HL-60 (cell line): Measurements from ENCODE around the gene ZIC5.

Experiments used
- DNase-seq, 2 experiments: peaks; one replicate each; pipeline ENCODE4 v3.0.0-alpha.2; 2010 to 2020; ENCODE audit warnings: low read depth in 1 of 2, low spot score in 1 of 2
- H3K27ac ChIP-seq: fragments of 250-450 bp; sonication (Bioruptor Pico); replicated peaks from 2 replicates; pipeline ENCODE4 v1.5.1; 2020; ENCODE audit warnings: mild to moderate bottlenecking, moderate library complexity
- H3K27me3 ChIP-seq: fragments of 250-450 bp; sonication (Bioruptor Pico); 2 replicates; pipeline ENCODE4 v1.5.1; 2021; ENCODE audit warnings: mild to moderate bottlenecking, moderate library complexity; ENCODE audit not compliant: insufficient read depth, poor library complexity, severe bottlenecking
- H3K4me3 ChIP-seq: replicated peaks from 2 replicates; pipeline ENCODE4 v1.5.1; 2011; ENCODE audit warnings: mild to moderate bottlenecking, control low read depth, low read length; ENCODE audit not compliant: insufficient read depth
- CTCF ChIP-seq: IDR thresholded peaks from one replicate; pipeline ENCODE4 v1.5.1; 2011; ENCODE audit warnings: low read length, control low read depth, inconsistent platforms; ENCODE audit not compliant: insufficient read depth
- GABPA ChIP-seq: IDR thresholded peaks from 2 replicates; pipeline ENCODE4 v1.6.1; 2012; ENCODE audit warnings: low read depth
- POLR2AphosphoS5 ChIP-seq: IDR thresholded peaks from 2 replicates; pipeline ENCODE4 v1.6.1; 2012; ENCODE audit warnings: low read depth
- REST ChIP-seq: IDR thresholded peaks from 2 replicates; pipeline ENCODE4 v1.6.1; 2012; ENCODE audit warnings: low read depth; ENCODE audit not compliant: insufficient replicate concordance
- SPI1 ChIP-seq: IDR thresholded peaks from 2 replicates; pipeline ENCODE4 v1.6.1; 2012; ENCODE audit warnings: low read depth, mild to moderate bottlenecking, borderline replicate concordance

Gene ZIC5

GRCh38 chr13:99963816-99964339 is 7.7 kb downstream of the ZIC5 start:
- H3K27ac ChIP-seq = no peak overlapping the region
- TF ChIP-seq GABPA (no peak), POLR2AphosphoS5 (no peak), SPI1 (no peak), CTCF (no peak), REST (no peak)
- no peak overlapping the region for H3K4me3 ChIP-seq
- DNase-seq = no peak
- peaks cover 85% of the 10 kb centered on the region for H3K27me3 ChIP-seq

- H3K27me3 ChIP-seq = peaks cover 87% of the 10 kb centered on the region
- TF ChIP-seq CTCF = no peak
- TF ChIP-seq SPI1 = no peak
- no peak for TF ChIP-seq REST
- TF ChIP-seq GABPA = no peak
- no peak for TF ChIP-seq POLR2AphosphoS5
- H3K4me3 ChIP-seq = no peak overlapping the region
- DNase-seq = no peak
- no peak overlapping the region for H3K27ac ChIP-seq
Observed at GRCh38 chr13:99962242-99962641, 9.3 kb downstream of the ZIC5 start.

- no peak overlapping the region for H3K4me3 ChIP-seq
- peaks cover 87% of the 10 kb centered on the region for H3K27me3 ChIP-seq
- no peak for TF ChIP-seq GABPA
- no peak for TF ChIP-seq SPI1
- TF ChIP-seq REST = no peak
- no peak for TF ChIP-seq CTCF
- DNase-seq = no peak
- H3K27ac ChIP-seq = no peak overlapping the region
Observed at GRCh38 chr13:99961636-99962035, 9.9 kb downstream of the ZIC5 start.
